ENCODE data around the gene LRCOL1.

Gene LRCOL1

GRCh38 chr12:132581348-132582057 lies 28.9 kb downstream of the LRCOL1 start:
- DNase-seq, result no peak

- no peak for DNase-seq
Observed at GRCh38 chr12:132580701-132581292, 29.6 kb downstream of the LRCOL1 start.

- no peak for DNase-seq
Observed at GRCh38 chr12:132579744-132580143, 30.6 kb downstream of the LRCOL1 start.

- no peak for DNase-seq
Observed at GRCh38 chr12:132578826-132579225, 31.6 kb downstream of the LRCOL1 start.

DNA sequence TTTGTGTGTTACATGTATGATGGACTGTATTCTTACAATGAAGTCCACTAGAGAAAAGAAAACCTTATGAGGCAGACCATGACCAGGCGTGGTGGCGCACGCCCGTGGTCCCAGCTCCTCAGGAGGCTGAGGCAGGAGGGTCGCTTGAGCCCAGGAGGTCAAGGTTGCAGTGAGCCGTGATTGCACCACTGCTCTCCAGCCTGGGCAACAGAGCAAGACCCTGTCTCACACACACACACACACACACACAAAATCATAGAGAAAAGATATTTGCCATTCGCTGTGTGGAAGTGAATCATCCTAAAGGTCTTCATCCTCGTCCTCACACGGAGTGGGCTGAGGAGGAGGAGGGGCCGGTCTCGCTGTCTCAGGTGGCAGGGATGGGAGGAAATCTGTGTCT lies 32.3 kb downstream of the LRCOL1 start:
- DNase-seq, result no peak

- DNase-seq, result no peak
Observed at GRCh38 chr12:132577191-132577920, 33.0 kb downstream of the LRCOL1 start.

DNA sequence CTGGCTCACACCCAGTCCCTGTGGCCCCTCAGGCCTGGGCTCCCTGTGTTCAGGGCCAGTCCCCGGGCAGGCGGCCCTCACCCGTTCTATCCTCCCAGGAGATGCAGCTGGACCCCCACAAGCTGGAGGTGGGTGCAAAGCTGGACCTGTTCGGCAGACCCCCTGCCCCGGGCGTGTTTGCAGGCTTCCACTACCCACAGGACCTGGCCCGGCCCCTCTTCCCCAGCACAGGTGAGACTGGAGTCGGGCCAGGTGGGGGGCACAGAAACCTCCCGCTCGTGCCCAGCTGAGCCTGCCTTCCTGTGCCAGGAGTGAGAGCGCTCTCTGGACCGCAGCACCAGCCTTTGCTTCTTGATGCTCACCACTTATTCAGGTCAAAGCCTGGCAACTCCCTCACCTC lies 33.7 kb downstream of the LRCOL1 start:
- DNase-seq, result no peak

GRCh38 chr12:132575661-132576060 lies 34.7 kb downstream of the LRCOL1 start:
- DNase-seq, result no peak

DNA sequence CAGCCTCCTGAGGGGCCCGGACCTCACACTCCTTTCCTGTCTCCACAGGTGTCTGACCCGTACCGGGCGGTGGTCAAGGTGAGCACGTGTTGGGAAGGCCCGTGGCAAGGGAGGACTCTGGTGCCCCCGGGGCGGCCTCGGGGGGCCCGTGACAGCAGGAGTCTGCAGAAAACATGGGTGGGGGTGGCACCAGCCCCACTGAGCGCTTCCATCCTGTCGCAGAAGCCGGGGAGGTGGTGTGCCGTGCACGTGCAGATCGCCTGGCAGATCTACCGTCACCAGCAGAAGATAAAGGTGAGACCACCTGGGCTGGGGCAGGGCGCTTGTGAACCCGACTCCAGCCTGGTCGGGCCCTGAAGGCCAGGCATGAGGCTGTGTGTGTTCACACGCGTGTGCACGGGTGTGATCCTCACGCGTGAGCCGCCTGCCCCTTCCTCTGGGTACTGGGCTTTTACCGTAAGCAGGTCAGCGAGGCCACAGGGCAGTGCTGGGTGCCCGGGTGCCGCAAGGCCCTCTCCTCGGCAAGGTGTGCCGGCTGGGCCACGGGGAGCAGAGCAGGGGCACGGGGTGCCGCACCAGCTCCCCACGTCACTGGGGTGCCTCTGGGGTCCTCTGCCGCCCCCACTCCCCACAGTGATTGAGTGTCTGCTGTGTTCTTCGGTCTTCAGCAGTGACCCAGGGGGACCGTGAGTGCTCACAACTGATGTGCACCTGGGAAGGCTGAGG lies 35.9 kb downstream of the LRCOL1 start:
- no peak for DNase-seq

DNA sequence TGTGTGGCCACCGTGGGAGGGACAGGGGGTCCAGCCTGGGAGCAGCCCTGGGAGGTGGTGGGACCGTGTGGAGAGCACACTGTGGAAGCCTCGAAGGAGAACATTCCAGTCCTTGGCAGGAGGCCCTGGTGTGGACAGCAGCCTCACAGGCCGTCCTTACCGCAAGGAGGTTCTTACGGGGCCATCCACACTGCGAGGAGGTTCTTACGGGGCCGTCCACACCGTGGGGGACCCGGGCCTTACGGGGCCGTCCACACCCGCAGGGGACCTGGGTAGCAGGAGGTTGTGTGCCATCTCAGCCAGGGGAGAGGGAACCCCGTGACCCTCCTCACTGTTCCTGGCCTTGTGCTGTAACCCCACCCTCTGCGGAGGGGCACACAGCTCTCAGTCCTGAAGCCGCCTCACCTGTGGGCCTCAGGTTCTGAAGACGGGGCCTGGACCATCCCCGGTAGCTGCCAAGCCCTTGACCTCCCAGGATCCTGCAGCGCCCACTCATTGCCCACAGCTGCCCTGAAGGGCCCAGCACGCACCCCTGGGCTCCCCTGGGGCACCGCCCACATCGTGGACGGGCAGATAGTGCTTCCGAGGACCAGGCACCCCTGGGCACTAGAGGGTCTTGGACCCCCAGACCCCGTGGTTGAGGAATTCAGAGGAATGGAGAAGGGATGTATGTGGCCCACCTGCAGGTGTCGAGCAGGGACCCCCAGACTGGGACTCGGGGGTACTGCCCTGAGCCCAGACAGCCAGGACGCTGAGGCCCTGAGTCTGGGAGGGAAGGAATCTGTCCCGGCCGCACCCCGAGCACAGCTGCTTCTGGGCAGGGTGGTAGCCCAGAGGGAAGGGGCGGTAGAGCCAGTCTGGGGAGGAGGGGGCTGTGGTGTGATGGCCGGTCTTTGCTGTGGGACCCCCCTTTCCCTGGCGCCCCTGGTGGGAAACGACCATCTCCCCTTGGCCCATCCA lies 37.3 kb downstream of the LRCOL1 start:
- DNase-seq, result no peak

DNA sequence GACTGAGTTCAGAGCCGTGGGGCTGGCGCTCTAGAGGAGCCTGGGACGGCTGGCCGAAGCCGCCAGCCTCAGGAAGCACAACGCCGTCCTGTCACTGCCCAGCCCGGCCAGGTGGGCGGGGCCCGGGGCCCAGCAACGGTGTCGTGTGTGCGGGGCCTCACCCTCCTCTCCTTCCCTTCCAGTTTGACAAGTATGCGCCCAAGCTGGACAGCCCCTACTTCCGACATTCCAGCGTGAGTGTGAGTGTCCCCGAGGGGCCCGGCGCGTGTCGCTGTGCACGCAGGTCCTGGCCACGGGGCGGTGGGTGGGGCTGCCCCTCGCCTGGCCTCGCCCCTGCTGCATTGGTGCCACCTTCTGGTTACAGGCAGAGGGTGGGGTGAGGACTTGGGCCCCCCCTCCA lies 38.3 kb downstream of the LRCOL1 start:
- no peak for DNase-seq

- no peak for DNase-seq
Observed at GRCh38 chr12:132571598-132571997, 38.8 kb downstream of the LRCOL1 start.

DNA sequence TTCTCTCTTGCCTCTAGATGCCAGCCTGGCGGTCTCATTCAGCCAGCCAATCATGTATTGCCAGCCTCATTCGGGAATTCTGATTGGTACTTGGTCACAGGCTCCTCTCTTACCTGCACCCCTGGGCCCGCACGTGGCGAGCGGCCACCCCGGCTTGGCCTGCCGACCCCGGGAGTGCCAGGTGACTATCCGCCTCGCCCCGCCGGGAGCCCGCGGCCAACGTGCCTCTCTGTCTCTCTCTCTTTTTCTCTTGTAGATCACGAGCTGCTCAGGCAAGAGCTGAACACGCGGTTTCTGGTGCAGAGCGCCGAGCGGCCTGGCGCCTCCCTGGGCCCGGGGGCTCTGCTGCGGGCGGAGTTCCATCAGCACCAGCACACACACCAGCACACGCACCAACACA lies 39.3 kb downstream of the LRCOL1 start:
- no peak for DNase-seq

- DNase-seq, result no peak
Observed at GRCh38 chr12:132570635-132571034, 39.7 kb downstream of the LRCOL1 start.

GRCh38 chr12:132569856-132570480 lies 40.4 kb downstream of the LRCOL1 start:
- DNase-seq, result no peak

GRCh38 chr12:132568826-132569480 lies 41.4 kb downstream of the LRCOL1 start:
- no peak for DNase-seq

DNA sequence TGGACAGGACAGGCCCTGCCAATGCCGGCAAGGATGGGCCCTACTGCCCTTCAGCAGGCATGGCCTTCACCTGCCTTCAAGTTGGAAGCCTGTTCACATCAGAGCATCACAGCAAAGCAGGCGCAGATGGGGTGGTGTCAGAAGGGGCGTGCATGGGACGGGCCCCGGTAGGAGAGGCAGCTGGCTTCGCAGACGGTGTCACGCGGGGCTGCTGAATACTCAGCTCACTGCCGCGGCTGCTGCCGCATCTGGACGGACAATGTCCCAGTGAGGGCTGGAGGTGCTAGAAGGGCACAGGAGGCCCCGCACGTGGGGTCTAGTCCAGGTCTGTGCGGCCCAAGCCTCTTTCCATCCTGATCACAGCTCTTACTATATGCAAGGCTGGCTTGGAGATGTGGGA lies 42.1 kb downstream of the LRCOL1 start:
- no peak for DNase-seq

DNA sequence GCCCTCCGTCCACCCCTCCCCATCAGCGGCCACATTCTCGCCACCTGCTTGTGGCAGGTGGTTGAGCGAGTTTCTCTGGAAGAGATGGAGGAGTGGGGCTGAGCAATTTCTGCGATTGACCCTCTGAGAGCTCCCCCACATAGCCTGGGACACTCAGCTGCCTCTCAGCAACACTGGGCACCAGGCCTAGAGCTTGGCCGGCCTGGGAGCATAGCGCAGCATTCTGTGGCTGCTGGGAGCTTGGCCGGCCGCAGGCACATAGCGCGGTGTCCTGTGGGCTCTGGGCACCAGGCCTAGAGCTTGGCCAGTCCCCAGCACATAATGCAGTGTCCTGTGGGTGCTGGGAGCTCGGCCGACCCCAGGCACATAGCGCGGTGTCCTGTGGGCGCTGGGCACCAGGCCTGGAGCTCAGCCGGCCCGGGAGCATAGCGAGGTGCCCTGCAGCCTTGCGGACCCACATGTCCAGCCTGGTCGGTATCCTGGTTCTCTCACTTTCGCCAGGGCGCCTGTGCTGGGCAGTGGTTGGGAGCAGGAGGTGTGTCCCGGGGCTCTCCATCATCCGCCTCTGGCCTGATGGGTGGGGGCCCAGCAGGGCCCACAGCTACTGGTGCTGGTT lies 43.8 kb downstream of the LRCOL1 start:
- DNase-seq, result no peak

GRCh38 chr12:132565365-132565764 lies 45.0 kb downstream of the LRCOL1 start:
- no peak for DNase-seq

DNA sequence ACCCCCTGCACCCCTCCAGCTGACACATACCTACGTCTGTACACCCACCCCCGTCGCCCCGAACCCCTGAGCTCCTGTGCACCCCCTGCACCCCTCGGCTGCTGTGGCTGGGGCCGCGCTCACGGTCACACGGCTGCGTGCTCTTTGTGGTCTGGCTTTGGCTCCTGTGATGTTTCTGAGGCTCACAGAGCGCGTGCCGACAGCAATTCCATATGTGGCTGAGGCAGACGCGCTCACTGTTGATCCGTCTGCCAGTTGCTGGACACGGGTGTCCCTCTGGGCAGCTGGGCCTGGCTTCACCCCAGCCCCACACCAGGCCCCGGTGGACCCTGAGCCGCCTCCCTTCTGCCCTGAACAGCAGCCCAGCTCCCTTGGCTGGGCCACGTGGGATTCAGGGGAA lies 46.5 kb downstream of the LRCOL1 start:
- DNase-seq, result no peak

DNA sequence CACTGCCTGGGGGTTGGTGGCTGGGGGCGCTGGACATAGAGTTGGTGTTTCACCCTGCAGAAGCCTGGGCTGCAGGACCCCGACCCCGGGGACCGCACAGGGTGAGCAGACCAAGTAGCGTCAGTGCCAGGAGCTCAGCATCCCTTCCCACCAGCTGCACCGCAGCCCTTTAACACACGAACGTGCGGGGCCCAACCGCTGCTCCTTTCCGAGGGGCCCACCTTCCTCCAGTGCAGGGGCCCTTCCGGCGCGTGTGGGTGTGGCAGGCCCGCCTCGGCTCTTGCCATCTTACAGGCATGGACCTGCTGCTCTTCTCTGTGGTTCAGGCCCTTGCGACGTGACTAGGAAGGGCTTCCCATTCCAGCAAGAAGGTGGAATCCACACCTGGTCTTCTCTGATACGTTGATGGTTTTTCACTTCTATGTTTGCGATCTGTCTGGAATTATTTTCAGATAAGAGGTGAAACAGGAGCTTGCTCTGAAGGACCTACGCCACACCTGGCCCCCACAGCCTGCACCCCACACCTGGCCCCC lies 47.8 kb downstream of the LRCOL1 start:
- no peak for DNase-seq
